H1 (cell line): ENCODE results near the gene DCDC2. TPM values are rescaled to one million over a fixed set of nuclear protein-coding genes. Genes with fewer than 3 reads are reported as not detected.
"Not testable (repeated sequence)": the region's sequence is repeated elsewhere in the genome, so short reads cannot be mapped to it uniquely, and the experiment has no call there.

Experiments used
- CTCF ChIA-PET: fragments of 300-600 bp; sonication (Branson Sonifier 250); formaldehyde crosslinking; loops from one replicate; lab custom pipeline; 2021; ENCODE audit not compliant: partially characterized antibody; lab: Charles Lee
- POLR2A ChIA-PET: fragments of 300-600 bp; sonication (Branson Sonifier 250); formaldehyde crosslinking; loops from one replicate; lab custom pipeline; 2021; ENCODE audit warnings: inconsistent platforms; ENCODE audit not compliant: partially characterized antibody; lab: Charles Lee
- DNase-seq, 2 experiments: peaks; one replicate each; pipeline versions ENCODE4 v3.0.0 to v3.0.0-alpha.2; 2010 to 2022; ENCODE audit warnings: low spot score in 2 of 2, low read depth in 1 of 2, mixed read lengths in 1 of 2
- FAIRE-seq: peaks from 2 replicates; lab custom pipeline; 2011; peaks lifted over from hg19 to GRCh38; lab: Jason Lieb, UNC
- H2AFZ ChIP-seq: 2 replicates; pipeline ENCODE4 v1.8.1; 2012; ENCODE audit warnings: low read length, inconsistent platforms
- H2AK5ac ChIP-seq: 2 replicates; pipeline ENCODE4 v1.6.1; 2013; ENCODE audit warnings: low read depth, low read length
- H2BK120ac ChIP-seq: replicated peaks from 2 replicates; pipeline ENCODE3; 2013; ENCODE audit warnings: low read depth, low read length, inconsistent platforms
- H2BK12ac ChIP-seq: 2 replicates; pipeline ENCODE4 v1.6.1; 2013; ENCODE audit warnings: low read depth, low read length
- H2BK15ac ChIP-seq: 2 replicates; pipeline ENCODE4 v1.6.1; 2013; ENCODE audit warnings: low read length
- H2BK20ac ChIP-seq: 2 replicates; pipeline ENCODE4 v1.6.1; 2013; ENCODE audit warnings: low read length
- H2BK5ac ChIP-seq: 2 replicates; pipeline ENCODE4 v1.6.1; 2013; ENCODE audit warnings: low read depth, low read length
- H3K14ac ChIP-seq: 2 replicates; pipeline ENCODE4 v1.6.1; 2013; ENCODE audit warnings: inconsistent platforms; ENCODE audit not compliant: insufficient read length
- H3K18ac ChIP-seq: 2 replicates; pipeline ENCODE4 v1.6.1; 2013; ENCODE audit warnings: low read length; ENCODE audit errors: extremely low read depth
- H3K23ac ChIP-seq: 2 replicates; pipeline ENCODE4 v1.6.1; 2013; ENCODE audit warnings: inconsistent platforms; ENCODE audit not compliant: insufficient read length
- H3K23me2 ChIP-seq: 2 replicates; pipeline ENCODE4 v1.6.1; 2013; ENCODE audit warnings: low read depth, low read length
- H3K27ac ChIP-seq: 2 replicates; pipeline ENCODE4 v1.6.1; 2011; ENCODE audit warnings: low read depth, low read length, inconsistent platforms
- H3K27me3 ChIP-seq, 4 experiments: replicated peaks in 1 of 4; 1 replicate in 1 of 4; 2 replicates in 3 of 4; pipeline versions ENCODE4 v1.6.1 to v1.8.1; 2011 to 2013; ENCODE audit warnings: low read length in 3 of 4, mild to moderate bottlenecking in 3 of 4, inconsistent platforms in 2 of 4, mixed read lengths in 2 of 4, moderate library complexity in 1 of 4; ENCODE audit not compliant: control insufficient read depth in 3 of 4, insufficient read depth in 3 of 4; ENCODE audit errors: extremely low read depth in 1 of 4
- H3K36me3 ChIP-seq, 4 experiments: 2 replicates each; pipeline versions ENCODE4 v1.6.1 to v1.8.1; 2011 to 2013; ENCODE audit warnings: mild to moderate bottlenecking in 4 of 4, low read length in 3 of 4, moderate library complexity in 2 of 4, control low read depth in 1 of 4, inconsistent platforms in 1 of 4; ENCODE audit not compliant: insufficient read depth in 4 of 4, control insufficient read depth in 2 of 4
- H3K4ac ChIP-seq: replicated peaks from 2 replicates; pipeline ENCODE3; 2013; ENCODE audit warnings: low read length, low read depth, mixed read lengths, inconsistent platforms; ENCODE audit not compliant: insufficient read length
- H3K4me1 ChIP-seq, 4 experiments: replicated peaks in 1 of 4; 1 replicate in 1 of 4; 2 replicates in 3 of 4; pipeline versions ENCODE4 v1.6.1 to v1.8.1; 2011 to 2013; ENCODE audit warnings: low read length in 3 of 4, inconsistent platforms in 2 of 4, mixed read lengths in 1 of 4; ENCODE audit not compliant: insufficient read depth in 4 of 4, control insufficient read depth in 3 of 4
- H3K4me2 ChIP-seq, 2 experiments: 2 replicates each; pipeline versions ENCODE4 v1.6.1 to v1.8.1; 2011 to 2013; ENCODE audit warnings: low read depth in 2 of 2, low read length in 2 of 2, control low read depth in 1 of 2, inconsistent platforms in 1 of 2, mild to moderate bottlenecking in 1 of 2; ENCODE audit not compliant: insufficient read depth in 1 of 2
- H3K4me3 ChIP-seq, 4 experiments: fragments of 200-600, 300-600 bp in 1 of 4; sonication (generic), shearing (Covaris generic), sonication (Bioruptor Twin) in 1 of 4; 2 replicates each; pipeline versions ENCODE4 v1.5.1 to v1.8.1; 2011 to 2016; ENCODE audit warnings: low read length in 4 of 4, low read depth in 3 of 4, control low read depth in 2 of 4, inconsistent platforms in 2 of 4, mild to moderate bottlenecking in 2 of 4, mixed read lengths in 1 of 4, moderate library complexity in 1 of 4; ENCODE audit not compliant: insufficient read depth in 2 of 4; ENCODE audit errors: extremely low read depth in 1 of 4
- H3K56ac ChIP-seq: replicated peaks from 2 replicates; pipeline ENCODE3; 2013; ENCODE audit warnings: low read depth, mild to moderate bottlenecking, mixed read lengths, low read length, inconsistent platforms; ENCODE audit not compliant: insufficient read length
- H3K79me1 ChIP-seq: 2 replicates; pipeline ENCODE4 v1.6.1; 2013; ENCODE audit warnings: low read depth, low read length, control low read depth
- H3K79me2 ChIP-seq, 2 experiments: 2 replicates each; pipeline versions ENCODE4 v1.6.1 to v1.8.1; 2012 to 2013; ENCODE audit warnings: low read length in 2 of 2, mild to moderate bottlenecking in 2 of 2, inconsistent platforms in 1 of 2; ENCODE audit not compliant: insufficient read depth in 2 of 2, control insufficient read depth in 1 of 2
- H3K9ac ChIP-seq, 4 experiments: replicated peaks in 1 of 4; 1 replicate in 1 of 4; 2 replicates in 3 of 4; pipeline versions ENCODE4 v1.6.1 to v1.8.1; 2011 to 2013; ENCODE audit warnings: low read depth in 3 of 4, low read length in 3 of 4, control low read depth in 2 of 4, mild to moderate bottlenecking in 2 of 4, moderate library complexity in 2 of 4, inconsistent platforms in 1 of 4; ENCODE audit errors: extremely low read depth in 1 of 4
- H3K9me3 ChIP-seq, 2 experiments: 2 replicates each; pipeline versions ENCODE4 v1.6.1 to v1.8.1; 2012 to 2013; ENCODE audit warnings: mild to moderate bottlenecking in 2 of 2, moderate library complexity in 2 of 2, control low read depth in 1 of 2, inconsistent platforms in 1 of 2, low read depth in 1 of 2, low read length in 1 of 2, mixed read lengths in 1 of 2; ENCODE audit not compliant: insufficient read depth in 2 of 2
- H4K20me1 ChIP-seq, 2 experiments: replicated peaks in 1 of 2; 2 replicates each; pipeline versions ENCODE3 to v1.8.1; 2011 to 2013; ENCODE audit warnings: inconsistent platforms in 2 of 2, low read length in 2 of 2, mild to moderate bottlenecking in 1 of 2; ENCODE audit not compliant: insufficient read depth in 2 of 2, control insufficient read depth in 1 of 2
- H4K5ac ChIP-seq: 2 replicates; pipeline ENCODE4 v1.6.1; 2013; ENCODE audit warnings: low read length, low read depth, mixed read lengths, inconsistent platforms; ENCODE audit not compliant: insufficient read length
- H4K8ac ChIP-seq: 2 replicates; pipeline ENCODE4 v1.8.0; 2013; ENCODE audit warnings: mild to moderate bottlenecking, moderate library complexity, low read length, inconsistent platforms; ENCODE audit not compliant: insufficient read depth; ENCODE audit errors: extremely low read depth
- H4K91ac ChIP-seq: replicated peaks from 2 replicates; pipeline ENCODE3; 2013; ENCODE audit warnings: low read length, mixed read lengths, inconsistent platforms; ENCODE audit not compliant: insufficient read length
- WGBS, 2 experiments: shearing (Covaris generic) in 1 of 2; methylation state at CpG; one replicate each; pipeline versions ENCODE4 v1.1.6 to v1.1.7; 2013 to 2015; ENCODE audit warnings: low lambda C conversion rate in 2 of 2, mixed read lengths in 2 of 2, inconsistent platforms in 1 of 2, low coverage in 1 of 2, missing lambda C conversion rate in 1 of 2; ENCODE audit not compliant: insufficient replicate concordance in 2 of 2, insufficient coverage in 1 of 2, insufficient read length in 1 of 2; ENCODE audit errors: extremely low coverage in 1 of 2, missing lambda C conversion rate in 1 of 2; 5-methylcytosine and 5-hydroxymethylcytosine counted together
- polyA plus RNA-seq, 7 experiments: library from polyadenylated mRNA; depleted of rRNA in 3 of 7; stranded (reverse) in 5 of 7; unstranded in 2 of 7; fragments of >200 nt in 5 of 7; fragments of 200-250 nt in 2 of 7; gene quantifications; 1 replicate in 5 of 7; 2 replicates in 1 of 7; 4 replicates in 1 of 7; pipeline versions ENCODE4 v1.2.1 to v1.2.3, GENCODE V29; 2011 to 2013; ENCODE audit warnings: missing spikeins in 2 of 7, mixed read lengths in 2 of 7
- total RNA-seq: library from RNA; stranded (reverse); fragmentation: NEBNext Ultra II Directional; extraction: Animal tissue kit (Norgen Biotek cat#: 25700); gene quantifications from 2 replicates; pipeline ENCODE4 v1.2.1, GENCODE V29; 2021

Gene DCDC2
- total and polyA plus RNA-seq, 2 of the 8 experiments (the other 6 are each of a cell fraction or from before 2014, with no cell fraction given) = 0.03 to 0.15 TPM

DNA sequence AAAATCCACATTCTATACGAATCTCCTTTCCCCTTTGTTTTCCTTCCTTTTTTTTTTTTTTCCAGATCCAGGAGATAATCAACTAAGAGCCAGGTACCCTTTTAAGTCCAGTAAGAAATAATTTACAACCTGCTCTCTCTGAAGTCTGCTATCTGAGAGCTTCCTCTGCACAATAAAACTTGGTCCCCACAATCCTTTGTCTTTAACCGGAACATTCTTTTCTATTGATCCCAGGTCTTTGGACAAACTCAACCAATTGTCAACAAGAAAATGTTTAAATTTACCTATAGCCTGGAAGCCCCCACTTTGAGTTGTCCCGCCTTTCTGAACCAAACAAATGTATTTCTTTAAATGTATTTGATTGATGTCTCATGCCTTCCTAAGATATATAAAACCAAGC, 35.4 kb downstream of the DCDC2 start:
- H4K8ac ChIP-seq, H2BK15ac ChIP-seq, H3K9ac ChIP-seq, H3K4ac ChIP-seq, POLR2A ChIA-PET, H3K4me2 ChIP-seq, H2BK120ac ChIP-seq, H3K79me1 ChIP-seq, H2BK5ac ChIP-seq, CTCF ChIA-PET, H4K20me1 ChIP-seq, H2BK12ac ChIP-seq, H4K91ac ChIP-seq, H3K18ac ChIP-seq, H2AK5ac ChIP-seq, H2AFZ ChIP-seq, H3K56ac ChIP-seq, H3K14ac ChIP-seq, H3K27me3 ChIP-seq, FAIRE-seq, H3K79me2 ChIP-seq, H3K4me3 ChIP-seq, H3K27ac ChIP-seq, H3K23me2 ChIP-seq, H3K9me3 ChIP-seq, H3K23ac ChIP-seq, DNase-seq, H3K4me1 ChIP-seq, H2BK20ac ChIP-seq, H3K36me3 ChIP-seq, H4K5ac ChIP-seq: not testable (repeated sequence)
- WGBS, 2 experiments = 90% methylated on average over 3 of the region's 3 CpGs; no CpG with 5 or more reads in 1 of the 2 experiments
